Upper lobe of left lung (tissue), 6 donors: ENCODE measurements around the gene SAMD9L. TPM values are rescaled to one million over a fixed set of nuclear protein-coding genes. Genes with fewer than 3 reads are reported as not detected.
"Not testable (repeated sequence)": the region's sequence is repeated elsewhere in the genome, so short reads cannot be mapped to it uniquely, and the experiment has no call there.

ENCODE experiments used
- ATAC-seq, 2 donors: fragments of 200-7000 bp; cut with Tn5 transposase; one replicate each; pipeline ENCODE4 v1.9.1; 2022; ENCODE audit warnings: mild to moderate bottlenecking in 2 of 2, moderate library complexity in 2 of 2; ENCODE audit not compliant: low FRiP score in 2 of 2
- DNase-seq, 2 donors: peaks; one replicate each; pipeline ENCODE4 v3.0.0-alpha.2; 2019 to 2020
- H3K27ac ChIP-seq, 4 donors: fragments of 200-600 bp; sonication (generic); one replicate each; pipeline ENCODE4 v1.5.1; 2016 to 2019
- H3K27me3 ChIP-seq, 4 donors: fragments of 200-600 bp; sonication (generic); one replicate each; pipeline ENCODE4 v1.5.1; 2017 to 2019
- H3K36me3 ChIP-seq, 4 donors: fragments of 200-600 bp; sonication (generic); one replicate each; pipeline ENCODE4 v1.5.1; 2016 to 2019
- H3K4me1 ChIP-seq, 4 donors: fragments of 200-600 bp; sonication (generic); one replicate each; pipeline ENCODE4 v1.5.1; 2018 to 2019
- H3K4me3 ChIP-seq, 4 donors: fragments of 200-600 bp; sonication (generic); one replicate each; pipeline ENCODE4 v1.5.1; 2017 to 2019; ENCODE audit warnings: mild to moderate bottlenecking in 2 of 4, moderate library complexity in 1 of 4
- H3K9me3 ChIP-seq, 4 donors: fragments of 200-600 bp; sonication (generic); one replicate each; pipeline ENCODE4 v1.5.1; 2018 to 2019
- CTCF ChIP-seq, 6 experiments: fragments of 450-650 bp in 4 of 6; fragments of 200-600 bp in 2 of 6; sonication (generic) in 2 of 6; IDR thresholded peaks; one replicate each; pipeline ENCODE4 v1.5.1; 2016 to 2019; ENCODE audit warnings: antibody characterized with exemption in 6 of 6
- EP300 ChIP-seq, 4 donors: sonication (generic); formaldehyde crosslinking; IDR thresholded peaks; one replicate each; pipeline ENCODE4 v1.5.1; 2017; ENCODE audit warnings: antibody characterized with exemption in 4 of 4, control low read depth in 2 of 4
- POLR2A ChIP-seq, 4 donors: fragments of 450-650 bp; IDR thresholded peaks; one replicate each; pipeline ENCODE4 v1.5.1; 2016 to 2017; ENCODE audit warnings: antibody characterized with exemption in 4 of 4, mild to moderate bottlenecking in 2 of 4
- POLR2AphosphoS5 ChIP-seq, 2 donors: sonication (generic); formaldehyde crosslinking; IDR thresholded peaks; one replicate each; pipeline ENCODE4 v1.5.1; 2017; ENCODE audit warnings: antibody characterized with exemption in 2 of 2
- WGBS, 2 donors: methylation state at CpG; one replicate each; pipeline ENCODE4 v1.1.5; 2017 to 2018; 5-methylcytosine and 5-hydroxymethylcytosine counted together
- total RNA-seq, 6 donors: library from RNA; depleted of rRNA in 4 of 6; stranded (reverse); fragments of >200 nt in 4 of 6; gene quantifications; one replicate each; pipeline versions ENCODE4 v1.1.0 to v1.2.1, GENCODE V29; 2016 to 2021
- donor health status: DM: no; HTN: no; CAD: no; lungs with moderate emphysema.
- donor health status: DM: no; HTN: yes; CAD: no; lungs with severe emphysema.

SAMD9L gene
- total RNA-seq, 6 donors from 2014 or later: 20.7 to 50.6 (median 32.5) TPM

- ATAC-seq: peak in 1 of 2 donors; percentile 21
- H3K36me3 ChIP-seq: peaks cover 23 to 98% (median 66%) of the 10 kb centered on the region in 4 donors
Observed at GRCh38 chr7:93140582-93141191, 7.5 kb downstream of the SAMD9L start.

GRCh38 chr7:93138576-93138975 lies 9.6 kb downstream of the SAMD9L start:
- Histone ChIP-seq H3K4me3 (no peak overlapping the region), H3K27ac (no peak overlapping the region), H3K27me3 (no peaks in the 10 kb centered on the region), H3K4me1 (no peaks in the 10 kb centered on the region), H3K9me3 (peaks cover 13 to 48% (median 36%) of the 10 kb centered on the region in 4 donors), H3K36me3 (peaks cover 24 to 92% (median 71%) of the 10 kb centered on the region in 4 donors)
- 95% methylated on average over 4 of the region's 4 CpGs for WGBS, 2 donors
- ATAC-seq (no peak), DNase-seq (no peak)
- TF ChIP-seq CTCF (IDR thresholded peaks at IDR 0.05) (no peak), EP300 (IDR thresholded peaks at IDR 0.05) (no peak), POLR2AphosphoS5 (IDR thresholded peaks at IDR 0.05) (no peak), POLR2A (IDR thresholded peaks at IDR 0.05) (no peak)

More at GRCh38 chr7:93140582-93141191, 7.5 kb downstream of the SAMD9L start:
- no peaks in the 10 kb centered on the region for H3K27me3 ChIP-seq
- no peak overlapping the region for H3K27ac ChIP-seq
- peaks cover 9 to 27% (median 18%) of the 10 kb centered on the region in 4 donors for H3K9me3 ChIP-seq
- H3K4me3 ChIP-seq: no peak overlapping the region
- TF ChIP-seq CTCF (IDR thresholded peaks at IDR 0.05) (no peak), EP300 (IDR thresholded peaks at IDR 0.05) (no peak), POLR2A (IDR thresholded peaks at IDR 0.05) (no peak), POLR2AphosphoS5 (IDR thresholded peaks at IDR 0.05) (no peak)
- DNase-seq: peak in 1 of 2 donors; percentile 30
- peaks cover 1 to 5% (median 3%) of the 10 kb centered on the region in 4 donors for H3K4me1 ChIP-seq
- WGBS, 2 donors: 69 to 76% methylated on average over 3 of the region's 3 CpGs

GRCh38 chr7:93133005-93133404 lies 15.2 kb downstream of the SAMD9L start:
- Histone ChIP-seq H3K27ac (no peak overlapping the region), H3K4me3 (no peak overlapping the region), H3K27me3 (no peaks in the 10 kb centered on the region), H3K4me1 (no peaks in the 10 kb centered on the region), H3K36me3 (peaks cover 16 to 37% (median 33%) of the 10 kb centered on the region in 4 donors), H3K9me3 (peaks cover 35 to 92% (median 60%) of the 10 kb centered on the region in 4 donors)
- TF ChIP-seq POLR2A (IDR thresholded peaks at IDR 0.05): no peak
- no peak for TF ChIP-seq EP300 (IDR thresholded peaks at IDR 0.05)
- no peak for TF ChIP-seq POLR2AphosphoS5 (IDR thresholded peaks at IDR 0.05)
- TF ChIP-seq CTCF (IDR thresholded peaks at IDR 0.05): no peak
- WGBS, 2 donors: 100% methylated on average over 1 of the region's 1 CpG
- ATAC-seq: no peak
- no peak for DNase-seq

GRCh38 chr7:93132216-93132615 lies 16.0 kb downstream of the SAMD9L start:
- Histone ChIP-seq H3K27ac (no peak overlapping the region), H3K4me3 (no peak overlapping the region), H3K36me3 (peaks cover 16 to 29% (median 27%) of the 10 kb centered on the region in 4 donors), H3K9me3 (peaks cover 33 to 96% (median 64%) of the 10 kb centered on the region in 4 donors), H3K4me1 (no peaks in the 10 kb centered on the region), H3K27me3 (no peaks in the 10 kb centered on the region)
- 95 to 96% methylated on average over 3 of the region's 3 CpGs for WGBS, 2 donors
- DNase-seq (no peak), ATAC-seq (no peak)
- no peak for TF ChIP-seq CTCF (IDR thresholded peaks at IDR 0.05)
- no peak for TF ChIP-seq POLR2AphosphoS5 (IDR thresholded peaks at IDR 0.05)
- TF ChIP-seq EP300 (IDR thresholded peaks at IDR 0.05): no peak
- no peak for TF ChIP-seq POLR2A (IDR thresholded peaks at IDR 0.05)

- H3K4me1 ChIP-seq, H3K4me3 ChIP-seq, DNase-seq, H3K27ac ChIP-seq, H3K27me3 ChIP-seq, H3K36me3 ChIP-seq, ATAC-seq: not testable (repeated sequence)
- peaks cover 20 to 54% (median 29%) of the 10 kb centered on the region in 4 donors for H3K9me3 ChIP-seq
- 94 to 100% methylated on average over 1 of the region's 1 CpG for WGBS, 2 donors
Observed at GRCh38 chr7:93126954-93127353, 21.2 kb downstream of the SAMD9L start.

- not testable (repeated sequence) for H3K4me3 ChIP-seq, DNase-seq, H3K27me3 ChIP-seq, H3K36me3 ChIP-seq, H3K4me1 ChIP-seq, H3K27ac ChIP-seq, ATAC-seq
- peaks cover 7 to 22% (median 14%) of the 10 kb centered on the region in 4 donors for H3K9me3 ChIP-seq
- whole genome bisulfite sequencing, 2 donors: 94 to 95% methylated on average over 3 of the region's 3 CpGs
Observed at GRCh38 chr7:93123532-93123931, 24.7 kb downstream of the SAMD9L start.
